Measurements from ENCODE around the gene LSAMP. TPM values are rescaled to one million over a fixed set of nuclear protein-coding genes. Genes with fewer than 3 reads are reported as not detected.

Gene LSAMP
- total RNA-seq, 1 experiment from 2014 or later = 5.7 TPM

DNA sequence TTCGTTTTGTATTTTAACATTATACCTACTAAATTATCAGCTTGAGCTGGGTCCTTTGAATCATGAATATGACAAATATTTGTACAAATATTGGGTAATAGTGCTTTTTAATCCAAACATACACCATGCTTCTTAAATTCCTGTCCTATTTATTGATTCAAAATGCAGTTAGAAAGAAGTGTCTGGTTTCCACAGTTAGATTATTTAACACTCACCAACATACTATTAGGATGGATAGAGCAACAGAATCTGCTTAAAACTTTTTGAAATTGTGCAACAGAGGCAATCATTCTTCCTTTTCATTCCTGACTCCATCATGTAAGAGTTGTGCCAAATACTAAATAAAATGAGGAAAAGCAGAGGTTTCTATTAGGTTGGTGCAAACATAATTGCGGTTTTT is 281.2 kb downstream of the LSAMP start (continued):
- TF ChIP-seq ZNF532 (CRISPR knock-in tag; IDR thresholded peaks at IDR 0.05; ENCODE audit: borderline replicate concordance) = no peak
- TF ChIP-seq CBFB (CRISPR knock-in tag; IDR thresholded peaks at IDR 0.05; ENCODE audit: low read depth) = no peak
- TF ChIP-seq, protein P1, sequence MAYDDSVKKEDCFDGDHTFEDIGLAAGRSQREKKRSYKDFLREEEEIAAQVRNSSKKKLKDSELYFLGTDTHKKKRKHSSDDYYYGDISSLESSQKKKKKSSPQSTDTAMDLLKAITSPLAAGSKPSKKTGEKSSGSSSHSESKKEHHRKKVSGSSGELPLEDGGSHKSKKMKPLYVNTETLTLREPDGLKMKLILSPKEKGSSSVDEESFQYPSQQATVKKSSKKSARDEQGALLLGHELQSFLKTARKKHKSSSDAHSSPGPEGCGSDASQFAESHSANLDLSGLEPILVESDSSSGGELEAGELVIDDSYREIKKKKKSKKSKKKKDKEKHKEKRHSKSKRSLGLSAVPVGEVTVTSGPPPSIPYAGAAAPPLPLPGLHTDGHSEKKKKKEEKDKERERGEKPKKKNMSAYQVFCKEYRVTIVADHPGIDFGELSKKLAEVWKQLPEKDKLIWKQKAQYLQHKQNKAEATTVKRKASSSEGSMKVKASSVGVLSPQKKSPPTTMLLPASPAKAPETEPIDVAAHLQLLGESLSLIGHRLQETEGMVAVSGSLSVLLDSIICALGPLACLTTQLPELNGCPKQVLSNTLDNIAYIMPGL (CRISPR knock-in tag; IDR thresholded peaks at IDR 0.05) = no peak
- TF ChIP-seq, protein P2, sequence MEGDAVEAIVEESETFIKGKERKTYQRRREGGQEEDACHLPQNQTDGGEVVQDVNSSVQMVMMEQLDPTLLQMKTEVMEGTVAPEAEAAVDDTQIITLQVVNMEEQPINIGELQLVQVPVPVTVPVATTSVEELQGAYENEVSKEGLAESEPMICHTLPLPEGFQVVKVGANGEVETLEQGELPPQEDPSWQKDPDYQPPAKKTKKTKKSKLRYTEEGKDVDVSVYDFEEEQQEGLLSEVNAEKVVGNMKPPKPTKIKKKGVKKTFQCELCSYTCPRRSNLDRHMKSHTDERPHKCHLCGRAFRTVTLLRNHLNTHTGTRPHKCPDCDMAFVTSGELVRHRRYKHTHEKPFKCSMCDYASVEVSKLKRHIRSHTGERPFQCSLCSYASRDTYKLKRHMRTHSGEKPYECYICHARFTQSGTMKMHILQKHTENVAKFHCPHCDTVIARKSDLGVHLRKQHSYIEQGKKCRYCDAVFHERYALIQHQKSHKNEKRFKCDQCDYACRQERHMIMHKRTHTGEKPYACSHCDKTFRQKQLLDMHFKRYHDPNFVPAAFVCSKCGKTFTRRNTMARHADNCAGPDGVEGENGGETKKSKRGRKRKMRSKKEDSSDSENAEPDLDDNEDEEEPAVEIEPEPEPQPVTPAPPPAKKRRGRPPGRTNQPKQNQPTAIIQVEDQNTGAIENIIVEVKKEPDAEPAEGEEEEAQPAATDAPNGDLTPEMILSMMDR (IDR thresholded peaks at IDR 0.05) = no peak
- TF ChIP-seq FOXP1 (CRISPR knock-in tag; IDR thresholded peaks at IDR 0.05; ENCODE audit: borderline replicate concordance) = no peak
- no peak for TF ChIP-seq ZNF281 (CRISPR knock-in tag; IDR thresholded peaks at IDR 0.05)
- TF ChIP-seq MLX (CRISPR knock-in tag; IDR thresholded peaks at IDR 0.05) = no peak

- Mint-ChIP-seq H3K4me1 (peaks cover 11% of the 10 kb centered on the region), H3K4me3 (no peak overlapping the region), H3K36me3 (no peaks in the 10 kb centered on the region), H3K27me3 (ENCODE audit: low read depth) (no peaks in the 10 kb centered on the region), H3K27ac (no peak overlapping the region), H3K9me3 (no peaks in the 10 kb centered on the region)
- ChIA-PET CTCF (no interaction called here), POLR2A (no interaction called here)
- no peak for ATAC-seq
- DNase-seq (ENCODE audit: low spot score) = no peak
- TF ChIP-seq CREB1 (CRISPR knock-in tag; IDR thresholded peaks at IDR 0.05) (no peak), CREM (CRISPR knock-in tag; IDR thresholded peaks at IDR 0.05) (no peak), ZNF317 (CRISPR knock-in tag; IDR thresholded peaks at IDR 0.05; ENCODE audit: borderline replicate concordance, low read depth) (no peak), RORB (CRISPR knock-in tag; IDR thresholded peaks at IDR 0.05) (no peak), MAX (CRISPR knock-in tag; IDR thresholded peaks at IDR 0.05) (no peak), ESRRA (CRISPR knock-in tag; IDR thresholded peaks at IDR 0.05; ENCODE audit: borderline replicate concordance) (no peak), ZNF532 (CRISPR knock-in tag; IDR thresholded peaks at IDR 0.05; ENCODE audit: borderline replicate concordance) (no peak), ZBTB21 (CRISPR knock-in tag; IDR thresholded peaks at IDR 0.05; ENCODE audit: borderline replicate concordance) (no peak), GRHL2 (CRISPR knock-in tag; IDR thresholded peaks at IDR 0.05; ENCODE audit: insufficient replicate concordance, severe bottlenecking) (no peak), IRF2 (CRISPR knock-in tag; IDR thresholded peaks at IDR 0.05; ENCODE audit: borderline replicate concordance, low read depth) (no peak), SP1 (CRISPR knock-in tag; conservative IDR thresholded peaks at IDR 0.05) (no peak), TCF7 (CRISPR knock-in tag; IDR thresholded peaks at IDR 0.05; ENCODE audit: low read depth) (no peak)
These were observed 283.4 kb downstream of the LSAMP start for GRCh38 chr3:116161575-116162525.
